IMR-90 (cell line): ENCODE data around the gene ATP10B.

Source experiments
- BHLHE40 ChIP-seq: fragments of 150-350 bp; IDR thresholded peaks from 2 replicates; pipeline ENCODE4 v1.6.1; 2016; ENCODE audit warnings: mild to moderate bottlenecking, low read depth, low read length
- FOS ChIP-seq: fragments of 150-350 bp; IDR thresholded peaks from 2 replicates; pipeline ENCODE4 v1.6.1; 2016; ENCODE audit warnings: low read depth, low read length
- POLR2A ChIP-seq: IDR thresholded peaks from 2 replicates; pipeline ENCODE4 v1.6.1; 2012; ENCODE audit warnings: mild to moderate bottlenecking, low read depth, low read length
- RAD21 ChIP-seq: IDR thresholded peaks from 2 replicates; pipeline ENCODE4 v1.6.1; 2012; ENCODE audit warnings: low read length, improper control_type of control experiment
- TF ChIP-seq, protein P1 (sequence below): conservative IDR thresholded peaks from 2 replicates; pipeline ENCODE4 v1.5.1; 2012; ENCODE audit warnings: mild to moderate bottlenecking, low read depth, low read length, improper control_type of control experiment

DNA sequence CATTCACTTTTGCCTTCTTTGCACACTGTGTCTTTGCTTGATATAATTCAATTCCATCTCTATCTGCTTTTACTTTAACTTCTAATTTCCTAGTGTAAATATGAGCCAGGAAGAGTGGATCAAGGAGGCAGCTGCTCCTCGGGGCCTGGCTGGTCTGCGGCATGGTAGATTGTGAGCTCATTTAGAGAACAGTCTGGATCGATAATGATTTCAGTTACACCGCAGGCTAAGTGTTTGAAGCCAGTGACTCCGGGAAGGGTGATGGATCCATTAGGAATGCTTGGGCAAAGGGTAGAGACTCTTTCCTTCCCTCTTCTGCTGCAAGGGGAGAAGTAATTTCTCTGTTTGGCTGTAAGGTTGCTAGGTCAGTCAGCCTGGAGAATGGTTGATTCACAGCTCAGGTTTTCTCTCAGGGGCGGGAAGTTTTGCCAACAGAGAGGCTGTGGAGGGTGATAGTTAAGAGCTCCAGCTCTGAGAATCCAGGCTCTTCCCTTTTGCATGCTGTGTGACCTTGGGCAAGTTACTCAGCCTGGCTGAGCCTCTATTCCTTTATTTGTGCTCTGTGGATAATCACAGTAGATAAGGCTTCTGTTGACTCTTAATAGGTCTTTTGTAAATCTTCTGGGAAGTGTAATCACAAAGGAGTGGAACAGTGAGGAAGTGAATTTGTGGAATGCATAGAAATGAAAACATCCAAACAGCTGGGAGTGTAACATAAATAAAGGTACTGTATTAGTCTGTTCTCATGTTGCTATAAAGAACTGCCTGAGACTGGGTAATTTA is 331.2 kb downstream of the ATP10B start:
- TF ChIP-seq, protein P1, sequence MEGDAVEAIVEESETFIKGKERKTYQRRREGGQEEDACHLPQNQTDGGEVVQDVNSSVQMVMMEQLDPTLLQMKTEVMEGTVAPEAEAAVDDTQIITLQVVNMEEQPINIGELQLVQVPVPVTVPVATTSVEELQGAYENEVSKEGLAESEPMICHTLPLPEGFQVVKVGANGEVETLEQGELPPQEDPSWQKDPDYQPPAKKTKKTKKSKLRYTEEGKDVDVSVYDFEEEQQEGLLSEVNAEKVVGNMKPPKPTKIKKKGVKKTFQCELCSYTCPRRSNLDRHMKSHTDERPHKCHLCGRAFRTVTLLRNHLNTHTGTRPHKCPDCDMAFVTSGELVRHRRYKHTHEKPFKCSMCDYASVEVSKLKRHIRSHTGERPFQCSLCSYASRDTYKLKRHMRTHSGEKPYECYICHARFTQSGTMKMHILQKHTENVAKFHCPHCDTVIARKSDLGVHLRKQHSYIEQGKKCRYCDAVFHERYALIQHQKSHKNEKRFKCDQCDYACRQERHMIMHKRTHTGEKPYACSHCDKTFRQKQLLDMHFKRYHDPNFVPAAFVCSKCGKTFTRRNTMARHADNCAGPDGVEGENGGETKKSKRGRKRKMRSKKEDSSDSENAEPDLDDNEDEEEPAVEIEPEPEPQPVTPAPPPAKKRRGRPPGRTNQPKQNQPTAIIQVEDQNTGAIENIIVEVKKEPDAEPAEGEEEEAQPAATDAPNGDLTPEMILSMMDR = no peak
- TF ChIP-seq BHLHE40 (no peak), POLR2A (no peak), RAD21 (no peak), FOS (no peak)
